HL-60 (cell line): ENCODE data around the gene CCDC15.

Experiments used
- GABPA ChIP-seq: IDR thresholded peaks from 2 replicates; pipeline ENCODE4 v1.6.1; 2012; ENCODE audit warnings: low read depth
- POLR2AphosphoS5 ChIP-seq: IDR thresholded peaks from 2 replicates; pipeline ENCODE4 v1.6.1; 2012; ENCODE audit warnings: low read depth
- SPI1 ChIP-seq: IDR thresholded peaks from 2 replicates; pipeline ENCODE4 v1.6.1; 2012; ENCODE audit warnings: low read depth, mild to moderate bottlenecking, borderline replicate concordance
- TF ChIP-seq, protein P1 (sequence below): IDR thresholded peaks from one replicate; pipeline ENCODE4 v1.5.1; 2011; ENCODE audit warnings: low read length, control low read depth, inconsistent platforms; ENCODE audit not compliant: insufficient read depth
- TF ChIP-seq, protein P2 (sequence below): IDR thresholded peaks from 2 replicates; pipeline ENCODE4 v1.6.1; 2012; ENCODE audit warnings: low read depth; ENCODE audit not compliant: insufficient replicate concordance

DNA sequence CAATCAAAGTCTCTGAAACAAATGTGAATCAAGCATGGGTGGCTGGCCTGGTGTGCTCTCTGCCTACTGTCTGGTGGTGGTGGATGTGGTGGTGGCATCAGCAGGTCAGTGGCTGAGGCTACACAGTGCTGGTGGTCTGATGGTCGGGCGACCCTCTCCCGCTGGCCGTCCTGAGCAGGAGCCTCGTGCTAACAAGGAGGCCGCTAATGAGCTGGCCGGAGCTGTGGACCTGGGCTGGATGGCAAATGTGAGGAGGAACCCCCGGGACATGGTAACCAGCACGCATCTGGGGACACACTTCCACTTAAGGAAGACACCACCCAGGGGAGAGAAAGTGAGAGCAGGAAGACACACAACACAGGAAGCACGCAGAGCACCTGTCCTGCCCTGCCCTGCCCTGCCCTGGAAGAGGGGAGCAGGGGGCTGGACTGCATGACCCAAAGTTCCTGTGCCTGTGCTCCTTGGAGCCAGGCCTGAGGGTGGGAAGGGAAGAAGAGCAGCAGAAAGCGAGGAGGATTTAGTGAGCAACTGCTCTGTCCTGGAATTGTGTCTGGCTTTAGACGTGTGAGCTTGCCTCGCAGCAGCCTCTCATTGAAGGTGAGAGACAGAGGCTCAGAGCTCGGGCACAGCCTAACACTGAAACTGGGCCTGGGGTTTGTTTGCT is 132.8 kb downstream of the CCDC15 start:
- TF ChIP-seq POLR2AphosphoS5 = no peak
- TF ChIP-seq, protein P1, sequence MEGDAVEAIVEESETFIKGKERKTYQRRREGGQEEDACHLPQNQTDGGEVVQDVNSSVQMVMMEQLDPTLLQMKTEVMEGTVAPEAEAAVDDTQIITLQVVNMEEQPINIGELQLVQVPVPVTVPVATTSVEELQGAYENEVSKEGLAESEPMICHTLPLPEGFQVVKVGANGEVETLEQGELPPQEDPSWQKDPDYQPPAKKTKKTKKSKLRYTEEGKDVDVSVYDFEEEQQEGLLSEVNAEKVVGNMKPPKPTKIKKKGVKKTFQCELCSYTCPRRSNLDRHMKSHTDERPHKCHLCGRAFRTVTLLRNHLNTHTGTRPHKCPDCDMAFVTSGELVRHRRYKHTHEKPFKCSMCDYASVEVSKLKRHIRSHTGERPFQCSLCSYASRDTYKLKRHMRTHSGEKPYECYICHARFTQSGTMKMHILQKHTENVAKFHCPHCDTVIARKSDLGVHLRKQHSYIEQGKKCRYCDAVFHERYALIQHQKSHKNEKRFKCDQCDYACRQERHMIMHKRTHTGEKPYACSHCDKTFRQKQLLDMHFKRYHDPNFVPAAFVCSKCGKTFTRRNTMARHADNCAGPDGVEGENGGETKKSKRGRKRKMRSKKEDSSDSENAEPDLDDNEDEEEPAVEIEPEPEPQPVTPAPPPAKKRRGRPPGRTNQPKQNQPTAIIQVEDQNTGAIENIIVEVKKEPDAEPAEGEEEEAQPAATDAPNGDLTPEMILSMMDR = no peak
- no peak for TF ChIP-seq GABPA
- TF ChIP-seq, protein P2, sequence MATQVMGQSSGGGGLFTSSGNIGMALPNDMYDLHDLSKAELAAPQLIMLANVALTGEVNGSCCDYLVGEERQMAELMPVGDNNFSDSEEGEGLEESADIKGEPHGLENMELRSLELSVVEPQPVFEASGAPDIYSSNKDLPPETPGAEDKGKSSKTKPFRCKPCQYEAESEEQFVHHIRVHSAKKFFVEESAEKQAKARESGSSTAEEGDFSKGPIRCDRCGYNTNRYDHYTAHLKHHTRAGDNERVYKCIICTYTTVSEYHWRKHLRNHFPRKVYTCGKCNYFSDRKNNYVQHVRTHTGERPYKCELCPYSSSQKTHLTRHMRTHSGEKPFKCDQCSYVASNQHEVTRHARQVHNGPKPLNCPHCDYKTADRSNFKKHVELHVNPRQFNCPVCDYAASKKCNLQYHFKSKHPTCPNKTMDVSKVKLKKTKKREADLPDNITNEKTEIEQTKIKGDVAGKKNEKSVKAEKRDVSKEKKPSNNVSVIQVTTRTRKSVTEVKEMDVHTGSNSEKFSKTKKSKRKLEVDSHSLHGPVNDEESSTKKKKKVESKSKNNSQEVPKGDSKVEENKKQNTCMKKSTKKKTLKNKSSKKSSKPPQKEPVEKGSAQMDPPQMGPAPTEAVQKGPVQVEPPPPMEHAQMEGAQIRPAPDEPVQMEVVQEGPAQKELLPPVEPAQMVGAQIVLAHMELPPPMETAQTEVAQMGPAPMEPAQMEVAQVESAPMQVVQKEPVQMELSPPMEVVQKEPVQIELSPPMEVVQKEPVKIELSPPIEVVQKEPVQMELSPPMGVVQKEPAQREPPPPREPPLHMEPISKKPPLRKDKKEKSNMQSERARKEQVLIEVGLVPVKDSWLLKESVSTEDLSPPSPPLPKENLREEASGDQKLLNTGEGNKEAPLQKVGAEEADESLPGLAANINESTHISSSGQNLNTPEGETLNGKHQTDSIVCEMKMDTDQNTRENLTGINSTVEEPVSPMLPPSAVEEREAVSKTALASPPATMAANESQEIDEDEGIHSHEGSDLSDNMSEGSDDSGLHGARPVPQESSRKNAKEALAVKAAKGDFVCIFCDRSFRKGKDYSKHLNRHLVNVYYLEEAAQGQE = no peak
- TF ChIP-seq SPI1 = no peak
